HL-60 (cell line): Measurements from ENCODE around the gene RFK.

Source experiments
- CTCF ChIP-seq: IDR thresholded peaks from one replicate; pipeline ENCODE4 v1.5.1; 2011; ENCODE audit warnings: low read length, control low read depth, inconsistent platforms; ENCODE audit not compliant: insufficient read depth
- GABPA ChIP-seq: IDR thresholded peaks from 2 replicates; pipeline ENCODE4 v1.6.1; 2012; ENCODE audit warnings: low read depth
- POLR2AphosphoS5 ChIP-seq: IDR thresholded peaks from 2 replicates; pipeline ENCODE4 v1.6.1; 2012; ENCODE audit warnings: low read depth
- REST ChIP-seq: IDR thresholded peaks from 2 replicates; pipeline ENCODE4 v1.6.1; 2012; ENCODE audit warnings: low read depth; ENCODE audit not compliant: insufficient replicate concordance

GRCh38 chr9:76369583-76369982, 24.6 kb downstream of the RFK start:
- no peak for TF ChIP-seq CTCF
- TF ChIP-seq POLR2AphosphoS5, result no peak
- TF ChIP-seq REST, result no peak
- no peak for TF ChIP-seq GABPA
